GM12878 (cell line): Measurements from ENCODE around the gene ZNF761. TPM values are rescaled to one million over a fixed set of nuclear protein-coding genes. Genes with fewer than 3 reads are reported as not detected.

Experiments
- MEF2A ChIP-seq: IDR thresholded peaks from 2 replicates; pipeline ENCODE4 v1.6.1; 2011; ENCODE audit warnings: low read depth, mild to moderate bottlenecking, low read length, moderate library complexity; ENCODE audit not compliant: insufficient read depth
- MTA3 ChIP-seq: IDR thresholded peaks from 2 replicates; pipeline ENCODE4 v1.6.1; 2012; ENCODE audit warnings: low read length, inconsistent platforms, borderline replicate concordance
- NR2F1 ChIP-seq: fragments of 450-650 bp; conservative IDR thresholded peaks from 2 replicates; pipeline ENCODE4 v1.6.1; 2017; ENCODE audit warnings: mild to moderate bottlenecking
- TCF12 ChIP-seq: IDR thresholded peaks from 2 replicates; pipeline ENCODE4 v1.6.1; 2011; ENCODE audit warnings: low read depth, mild to moderate bottlenecking, low read length
- ZZZ3 ChIP-seq: IDR thresholded peaks from 2 replicates; pipeline ENCODE4 v1.6.1; 2011; ENCODE audit warnings: low read depth; ENCODE audit not compliant: control insufficient read depth, insufficient read length
- polyA plus RNA-seq, 11 experiments: library from polyadenylated mRNA; depleted of rRNA in 4 of 11; unstranded in 6 of 11; stranded (reverse) in 5 of 11; fragments of >200 nt; fragmentation: Nextera tagmentation in 4 of 11; fragmentation: Illumina TruSeq in 1 of 11; extraction: Ambion mirVana in 4 of 11; extraction: Trizol in 1 of 11; gene quantifications; 1 replicate in 1 of 11; 2 replicates in 10 of 11; pipeline versions ENCODE4 v1.2.1 to v1.2.3, GENCODE V29; 2011 to 2016; ENCODE audit warnings: inconsistent platforms in 2 of 11, missing spikeins in 2 of 11, low read depth in 1 of 11
- small RNA-seq: library from RNA; depleted of rRNA; stranded (forward); fragments of <200 nt; gene quantifications from one replicate; pipeline ENCODE3, GENCODE V24; 2014
- total RNA-seq, 4 experiments: library from RNA; depleted of rRNA in 3 of 4; stranded (reverse); fragments of >200 nt in 3 of 4; fragmentation: Illumina TruSeq in 1 of 4; extraction: Trizol in 1 of 4; gene quantifications; 2 replicates each; pipeline versions ENCODE4 v1.2.1 to v1.2.3, GENCODE V29; 2013 to 2021
- TF ChIP-seq, protein P1 (sequence below): fragments of 450-650 bp; IDR thresholded peaks from 2 replicates; pipeline ENCODE4 v1.6.1; 2016; ENCODE audit warnings: mild to moderate bottlenecking, moderate library complexity, borderline replicate concordance
- TF ChIP-seq, protein P2 (sequence below): fragments of 450-650 bp; IDR thresholded peaks from 2 replicates; pipeline ENCODE4 v1.6.1; 2014; ENCODE audit warnings: mild to moderate bottlenecking
- TF ChIP-seq, protein P3 (sequence below): IDR thresholded peaks from 2 replicates; pipeline ENCODE4 v1.6.1; 2011; ENCODE audit warnings: low read depth, mild to moderate bottlenecking, low read length, moderate library complexity, borderline replicate concordance; ENCODE audit errors: extremely low read depth

Gene ZNF761
- total and polyA plus RNA-seq, 10 of the 15 experiments (the other 5 are each of a cell fraction or from before 2014, with no cell fraction given) = 7.9 to 22.7 (median 10.6) TPM

- TF ChIP-seq TCF12 (no peak), MTA3 (no peak), NR2F1 (no peak), ZZZ3 (no peak), MEF2A (no peak)
- TF ChIP-seq, protein P1, sequence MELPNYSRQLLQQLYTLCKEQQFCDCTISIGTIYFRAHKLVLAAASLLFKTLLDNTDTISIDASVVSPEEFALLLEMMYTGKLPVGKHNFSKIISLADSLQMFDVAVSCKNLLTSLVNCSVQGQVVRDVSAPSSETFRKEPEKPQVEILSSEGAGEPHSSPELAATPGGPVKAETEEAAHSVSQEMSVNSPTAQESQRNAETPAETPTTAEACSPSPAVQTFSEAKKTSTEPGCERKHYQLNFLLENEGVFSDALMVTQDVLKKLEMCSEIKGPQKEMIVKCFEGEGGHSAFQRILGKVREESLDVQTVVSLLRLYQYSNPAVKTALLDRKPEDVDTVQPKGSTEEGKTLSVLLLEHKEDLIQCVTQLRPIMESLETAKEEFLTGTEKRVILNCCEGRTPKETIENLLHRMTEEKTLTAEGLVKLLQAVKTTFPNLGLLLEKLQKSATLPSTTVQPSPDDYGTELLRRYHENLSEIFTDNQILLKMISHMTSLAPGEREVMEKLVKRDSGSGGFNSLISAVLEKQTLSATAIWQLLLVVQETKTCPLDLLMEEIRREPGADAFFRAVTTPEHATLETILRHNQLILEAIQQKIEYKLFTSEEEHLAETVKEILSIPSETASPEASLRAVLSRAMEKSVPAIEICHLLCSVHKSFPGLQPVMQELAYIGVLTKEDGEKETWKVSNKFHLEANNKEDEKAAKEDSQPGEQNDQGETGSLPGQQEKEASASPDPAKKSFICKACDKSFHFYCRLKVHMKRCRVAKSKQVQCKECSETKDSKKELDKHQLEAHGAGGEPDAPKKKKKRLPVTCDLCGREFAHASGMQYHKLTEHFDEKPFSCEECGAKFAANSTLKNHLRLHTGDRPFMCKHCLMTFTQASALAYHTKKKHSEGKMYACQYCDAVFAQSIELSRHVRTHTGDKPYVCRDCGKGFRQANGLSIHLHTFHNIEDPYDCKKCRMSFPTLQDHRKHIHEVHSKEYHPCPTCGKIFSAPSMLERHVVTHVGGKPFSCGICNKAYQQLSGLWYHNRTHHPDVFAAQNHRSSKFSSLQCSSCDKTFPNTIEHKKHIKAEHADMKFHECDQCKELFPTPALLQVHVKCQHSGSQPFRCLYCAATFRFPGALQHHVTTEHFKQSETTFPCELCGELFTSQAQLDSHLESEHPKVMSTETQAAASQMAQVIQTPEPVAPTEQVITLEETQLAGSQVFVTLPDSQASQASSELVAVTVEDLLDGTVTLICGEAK = no peak
- TF ChIP-seq, protein P2, sequence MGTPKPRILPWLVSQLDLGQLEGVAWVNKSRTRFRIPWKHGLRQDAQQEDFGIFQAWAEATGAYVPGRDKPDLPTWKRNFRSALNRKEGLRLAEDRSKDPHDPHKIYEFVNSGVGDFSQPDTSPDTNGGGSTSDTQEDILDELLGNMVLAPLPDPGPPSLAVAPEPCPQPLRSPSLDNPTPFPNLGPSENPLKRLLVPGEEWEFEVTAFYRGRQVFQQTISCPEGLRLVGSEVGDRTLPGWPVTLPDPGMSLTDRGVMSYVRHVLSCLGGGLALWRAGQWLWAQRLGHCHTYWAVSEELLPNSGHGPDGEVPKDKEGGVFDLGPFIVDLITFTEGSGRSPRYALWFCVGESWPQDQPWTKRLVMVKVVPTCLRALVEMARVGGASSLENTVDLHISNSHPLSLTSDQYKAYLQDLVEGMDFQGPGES = no peak
- TF ChIP-seq, protein P3, sequence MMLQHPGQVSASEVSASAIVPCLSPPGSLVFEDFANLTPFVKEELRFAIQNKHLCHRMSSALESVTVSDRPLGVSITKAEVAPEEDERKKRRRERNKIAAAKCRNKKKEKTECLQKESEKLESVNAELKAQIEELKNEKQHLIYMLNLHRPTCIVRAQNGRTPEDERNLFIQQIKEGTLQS = no peak
These were observed 74.9 kb downstream of the ZNF761 start (continued) for GRCh38 chr19:53506728-53507127.

Small RNA genes lying within 50 kb of the gene (small RNA-seq; reads per million reads assigned to genes)
- not detected for gene RPL39P36

Other genes with a start within 250 kb of the ZNF761 start
Only the 7 nearest of the 10 such genes appear.
- not detected in 2 replicates for gene VN1R2, start 173.7 kb upstream of the ZNF761 start, total RNA-seq (2014; rRNA removed)
- gene VN1R2, start 173.7 kb upstream of the ZNF761 start, total RNA-seq (2014; rRNA removed; fragmentation: Illumina TruSeq; extraction: Trizol) = not detected in 2 replicates
- not detected in 2 replicates for gene VN1R2, start 173.7 kb upstream of the ZNF761 start, total RNA-seq (2021)
- not detected in 2 replicates for gene VN1R2, start 173.7 kb upstream of the ZNF761 start, polyA plus RNA-seq (2011; rRNA removed)
- gene VN1R2, start 173.7 kb upstream of the ZNF761 start, polyA plus RNA-seq (2014; fragmentation: Illumina TruSeq; extraction: Trizol) = not detected in 2 replicates
- gene VN1R2, start 173.7 kb upstream of the ZNF761 start, polyA plus RNA-seq (2014; fragmentation: Nextera tagmentation; extraction: Ambion mirVana) = not detected
- not detected in 2 replicates for gene VN1R2, start 173.7 kb upstream of the ZNF761 start, polyA plus RNA-seq (2014; rRNA removed)
- gene VN1R2, start 173.7 kb upstream of the ZNF761 start, polyA plus RNA-seq (2016; fragmentation: Nextera tagmentation; extraction: Ambion mirVana) = not detected
- not detected in 2 replicates for gene VN1R4, start 164.3 kb upstream of the ZNF761 start, total RNA-seq (2014; rRNA removed)
- not detected in 2 replicates for gene VN1R4, start 164.3 kb upstream of the ZNF761 start, total RNA-seq (2014; rRNA removed; fragmentation: Illumina TruSeq; extraction: Trizol)
- not detected in 2 replicates for gene VN1R4, start 164.3 kb upstream of the ZNF761 start, total RNA-seq (2021)
- gene VN1R4, start 164.3 kb upstream of the ZNF761 start, polyA plus RNA-seq (2011; rRNA removed) = not detected in 2 replicates
- not detected in 2 replicates for gene VN1R4, start 164.3 kb upstream of the ZNF761 start, polyA plus RNA-seq (2014; fragmentation: Illumina TruSeq; extraction: Trizol)
- not detected for gene VN1R4, start 164.3 kb upstream of the ZNF761 start, polyA plus RNA-seq (2014; fragmentation: Nextera tagmentation; extraction: Ambion mirVana)
- gene VN1R4, start 164.3 kb upstream of the ZNF761 start, polyA plus RNA-seq (2014; rRNA removed) = not detected in 2 replicates
- not detected for gene VN1R4, start 164.3 kb upstream of the ZNF761 start, polyA plus RNA-seq (2016; fragmentation: Nextera tagmentation; extraction: Ambion mirVana)
- gene ZNF845, start 98.2 kb upstream of the ZNF761 start, total RNA-seq (2014; rRNA removed) = 4.1 and 5.2 TPM in 2 replicates
- gene ZNF845, start 98.2 kb upstream of the ZNF761 start, total RNA-seq (2014; rRNA removed; fragmentation: Illumina TruSeq; extraction: Trizol) = 7.6 and 8.2 TPM in 2 replicates
- 3.6 and 4.2 TPM in 2 replicates for gene ZNF845, start 98.2 kb upstream of the ZNF761 start, total RNA-seq (2021)
- gene ZNF845, start 98.2 kb upstream of the ZNF761 start, polyA plus RNA-seq (2011; rRNA removed) = 6.0 and 10.7 TPM in 2 replicates
- 4.2 and 4.3 TPM in 2 replicates for gene ZNF845, start 98.2 kb upstream of the ZNF761 start, polyA plus RNA-seq (2014; fragmentation: Illumina TruSeq; extraction: Trizol)
- gene ZNF845, start 98.2 kb upstream of the ZNF761 start, polyA plus RNA-seq (2014; fragmentation: Nextera tagmentation; extraction: Ambion mirVana) = under 1 TPM; 0.58 to 0.66 TPM
- gene ZNF845, start 98.2 kb upstream of the ZNF761 start, polyA plus RNA-seq (2014; rRNA removed) = 1.6 and 2.3 TPM in 2 replicates
- gene ZNF845, start 98.2 kb upstream of the ZNF761 start, polyA plus RNA-seq (2016; fragmentation: Nextera tagmentation; extraction: Ambion mirVana) = 1 to 10 TPM; 3.7 to 4.1 TPM
- 12.4 and 14.6 TPM in 2 replicates for gene ZNF525, start 66.3 kb upstream of the ZNF761 start, total RNA-seq (2014; rRNA removed)
- 18.1 and 18.9 TPM in 2 replicates for gene ZNF525, start 66.3 kb upstream of the ZNF761 start, total RNA-seq (2014; rRNA removed; fragmentation: Illumina TruSeq; extraction: Trizol)
- 11.9 and 14.1 TPM in 2 replicates for gene ZNF525, start 66.3 kb upstream of the ZNF761 start, total RNA-seq (2021)
- gene ZNF525, start 66.3 kb upstream of the ZNF761 start, polyA plus RNA-seq (2011; rRNA removed) = 25.8 and 50.6 TPM in 2 replicates
- 11.2 and 21.1 TPM in 2 replicates for gene ZNF525, start 66.3 kb upstream of the ZNF761 start, polyA plus RNA-seq (2014; fragmentation: Illumina TruSeq; extraction: Trizol)
- gene ZNF525, start 66.3 kb upstream of the ZNF761 start, polyA plus RNA-seq (2014; fragmentation: Nextera tagmentation; extraction: Ambion mirVana) = 1 to 10 TPM; 3.0 to 4.0 TPM
- gene ZNF525, start 66.3 kb upstream of the ZNF761 start, polyA plus RNA-seq (2014; rRNA removed) = 7.6 TPM in 2 replicates
- 1 to 10 TPM; 7.1 TPM for gene ZNF525, start 66.3 kb upstream of the ZNF761 start, polyA plus RNA-seq (2016; fragmentation: Nextera tagmentation; extraction: Ambion mirVana)
- 8.0 and 8.7 TPM in 2 replicates for gene ZNF765, start 36.8 kb upstream of the ZNF761 start, total RNA-seq (2014; rRNA removed)
- 12.6 and 13.4 TPM in 2 replicates for gene ZNF765, start 36.8 kb upstream of the ZNF761 start, total RNA-seq (2014; rRNA removed; fragmentation: Illumina TruSeq; extraction: Trizol)
- 6.3 and 7.9 TPM in 2 replicates for gene ZNF765, start 36.8 kb upstream of the ZNF761 start, total RNA-seq (2021)
- gene ZNF765, start 36.8 kb upstream of the ZNF761 start, polyA plus RNA-seq (2011; rRNA removed) = 12.7 and 17.1 TPM in 2 replicates
- 5.7 and 7.4 TPM in 2 replicates for gene ZNF765, start 36.8 kb upstream of the ZNF761 start, polyA plus RNA-seq (2014; fragmentation: Illumina TruSeq; extraction: Trizol)
- gene ZNF765, start 36.8 kb upstream of the ZNF761 start, polyA plus RNA-seq (2014; fragmentation: Nextera tagmentation; extraction: Ambion mirVana) = 1 to 10 TPM; 2.9 to 4.2 TPM
- gene ZNF765, start 36.8 kb upstream of the ZNF761 start, polyA plus RNA-seq (2014; rRNA removed) = 3.9 and 4.5 TPM in 2 replicates
- gene ZNF765, start 36.8 kb upstream of the ZNF761 start, polyA plus RNA-seq (2016; fragmentation: Nextera tagmentation; extraction: Ambion mirVana) = 1 to 10 TPM; 7.6 to 9.4 TPM
- gene ZNF813, start 35.7 kb downstream of the ZNF761 start, total RNA-seq (2014; rRNA removed) = 2.1 and 3.0 TPM in 2 replicates
- 4.8 and 5.1 TPM in 2 replicates for gene ZNF813, start 35.7 kb downstream of the ZNF761 start, total RNA-seq (2014; rRNA removed; fragmentation: Illumina TruSeq; extraction: Trizol)
- 2.9 and 3.4 TPM in 2 replicates for gene ZNF813, start 35.7 kb downstream of the ZNF761 start, total RNA-seq (2021)
- 4.3 and 7.6 TPM in 2 replicates for gene ZNF813, start 35.7 kb downstream of the ZNF761 start, polyA plus RNA-seq (2011; rRNA removed)
- 2.7 and 3.4 TPM in 2 replicates for gene ZNF813, start 35.7 kb downstream of the ZNF761 start, polyA plus RNA-seq (2014; fragmentation: Illumina TruSeq; extraction: Trizol)
- gene ZNF813, start 35.7 kb downstream of the ZNF761 start, polyA plus RNA-seq (2014; fragmentation: Nextera tagmentation; extraction: Ambion mirVana) = under 1 TPM; 0.27 to 0.84 TPM
- 1.2 and 1.3 TPM in 2 replicates for gene ZNF813, start 35.7 kb downstream of the ZNF761 start, polyA plus RNA-seq (2014; rRNA removed)
- 1 to 10 TPM; 2.4 to 2.9 TPM for gene ZNF813, start 35.7 kb downstream of the ZNF761 start, polyA plus RNA-seq (2016; fragmentation: Nextera tagmentation; extraction: Ambion mirVana)
- gene ZNF331, start 106.2 kb downstream of the ZNF761 start, total RNA-seq (2014; rRNA removed) = 4.3 and 5.4 TPM in 2 replicates
- 5.1 and 5.6 TPM in 2 replicates for gene ZNF331, start 106.2 kb downstream of the ZNF761 start, total RNA-seq (2014; rRNA removed; fragmentation: Illumina TruSeq; extraction: Trizol)
- gene ZNF331, start 106.2 kb downstream of the ZNF761 start, total RNA-seq (2021) = 5.4 and 6.1 TPM in 2 replicates
- gene ZNF331, start 106.2 kb downstream of the ZNF761 start, polyA plus RNA-seq (2011; rRNA removed) = 11.5 and 12.1 TPM in 2 replicates
- 5.0 and 5.5 TPM in 2 replicates for gene ZNF331, start 106.2 kb downstream of the ZNF761 start, polyA plus RNA-seq (2014; fragmentation: Illumina TruSeq; extraction: Trizol)
- gene ZNF331, start 106.2 kb downstream of the ZNF761 start, polyA plus RNA-seq (2014; fragmentation: Nextera tagmentation; extraction: Ambion mirVana) = 1 to 10 TPM; 2.6 to 2.8 TPM
- gene ZNF331, start 106.2 kb downstream of the ZNF761 start, polyA plus RNA-seq (2014; rRNA removed) = 4.1 and 5.1 TPM in 2 replicates
- gene ZNF331, start 106.2 kb downstream of the ZNF761 start, polyA plus RNA-seq (2016; fragmentation: Nextera tagmentation; extraction: Ambion mirVana) = 1 to 10 TPM; 6.1 to 6.6 TPM